Muscle layer of colon (tissue), 2 donors: Measurements from ENCODE around the gene FEM1A.
"Not testable (repeated sequence)": the region's sequence is repeated elsewhere in the genome, so short reads cannot be mapped to it uniquely, and the experiment has no call there.

Experiments
- H3K27ac ChIP-seq: one replicate; pipeline ENCODE4 v1.7.0; 2013; ENCODE audit warnings: low read depth, mild to moderate bottlenecking, low read length, moderate library complexity
- H3K27me3 ChIP-seq, 2 donors: one replicate each; pipeline ENCODE4 v1.7.0; 2013; ENCODE audit warnings: low read length in 2 of 2, mild to moderate bottlenecking in 2 of 2; ENCODE audit not compliant: insufficient read depth in 2 of 2, control insufficient read depth in 1 of 2
- H3K36me3 ChIP-seq: one replicate; pipeline ENCODE4 v1.7.0; 2013; ENCODE audit warnings: mild to moderate bottlenecking, low read length; ENCODE audit not compliant: insufficient read depth
- H3K4me1 ChIP-seq: one replicate; pipeline ENCODE4 v1.7.0; 2013; ENCODE audit warnings: mild to moderate bottlenecking, low read length; ENCODE audit not compliant: insufficient read depth
- H3K4me3 ChIP-seq, 2 donors: one replicate each; pipeline ENCODE4 v1.7.0; 2013; ENCODE audit warnings: low read length in 2 of 2, low read depth in 1 of 2, mild to moderate bottlenecking in 1 of 2, moderate library complexity in 1 of 2
- H3K9ac ChIP-seq: one replicate; pipeline ENCODE4 v1.7.0; 2013; ENCODE audit warnings: low read length
- H3K9me3 ChIP-seq: one replicate; pipeline ENCODE4 v1.7.0; 2013; ENCODE audit warnings: mild to moderate bottlenecking, low read length
- donor health status: abdominal sarcoma.
- donor health status: Adenocarcinoma of cecum.

FEM1A gene

GRCh38 chr19:4816950-4817278, 25.4 kb downstream of the FEM1A start:
- no peaks in the 10 kb centered on the region for H3K27me3 ChIP-seq
- H3K36me3 ChIP-seq, result peaks cover 21% of the 10 kb centered on the region
- H3K9me3 ChIP-seq, result no peaks in the 10 kb centered on the region
- H3K9ac ChIP-seq, result no peak overlapping the region
- H3K4me1 ChIP-seq, result peaks cover 17% of the 10 kb centered on the region
- H3K27ac ChIP-seq, result no peak overlapping the region
- no peak overlapping the region for H3K4me3 ChIP-seq

GRCh38 chr19:4817467-4818277, 26.1 kb downstream of the FEM1A start:
- no peaks in the 10 kb centered on the region for H3K9me3 ChIP-seq
- no peaks in the 10 kb centered on the region for H3K27me3 ChIP-seq
- no peak overlapping the region for H3K27ac ChIP-seq
- H3K9ac ChIP-seq, result no peak overlapping the region
- H3K4me1 ChIP-seq, result peaks cover 17% of the 10 kb centered on the region
- H3K4me3 ChIP-seq, result no peak overlapping the region
- H3K36me3 ChIP-seq, result peaks cover 21% of the 10 kb centered on the region

GRCh38 chr19:4821265-4821664, 29.7 kb downstream of the FEM1A start:
- no peaks in the 10 kb centered on the region for H3K27me3 ChIP-seq
- H3K36me3 ChIP-seq, result peaks cover 21% of the 10 kb centered on the region
- H3K9me3 ChIP-seq, result no peaks in the 10 kb centered on the region
- no peak overlapping the region for H3K4me3 ChIP-seq
- H3K9ac ChIP-seq, result no peak overlapping the region
- no peaks in the 10 kb centered on the region for H3K4me1 ChIP-seq
- H3K27ac ChIP-seq, result no peak overlapping the region

GRCh38 chr19:4822354-4822753, 30.8 kb downstream of the FEM1A start:
- H3K4me3 ChIP-seq, H3K27ac ChIP-seq, H3K4me1 ChIP-seq, H3K9me3 ChIP-seq, H3K27me3 ChIP-seq, H3K9ac ChIP-seq: not testable (repeated sequence)
- H3K36me3 ChIP-seq, result peaks cover 11% of the 10 kb centered on the region

GRCh38 chr19:4823577-4823976, 32.0 kb downstream of the FEM1A start:
- no peaks in the 10 kb centered on the region for H3K9me3 ChIP-seq
- H3K27me3 ChIP-seq, result no peaks in the 10 kb centered on the region
- no peak overlapping the region for H3K27ac ChIP-seq
- peaks cover 8% of the 10 kb centered on the region for H3K36me3 ChIP-seq
- no peak overlapping the region for H3K4me3 ChIP-seq
- H3K4me1 ChIP-seq, result no peaks in the 10 kb centered on the region
- H3K9ac ChIP-seq, result no peak overlapping the region

GRCh38 chr19:4829001-4829712, 37.6 kb downstream of the FEM1A start:
- Histone ChIP-seq H3K27me3 (no peaks in the 10 kb centered on the region), H3K4me1 (peaks cover 10% of the 10 kb centered on the region), H3K36me3 (no peaks in the 10 kb centered on the region), H3K27ac (no peak overlapping the region), H3K9me3 (no peaks in the 10 kb centered on the region), H3K4me3 (no peak overlapping the region), H3K9ac (no peak overlapping the region)

GRCh38 chr19:4830332-4830731, 38.8 kb downstream of the FEM1A start:
- peak overlapping the region; percentile 71 for H3K9ac ChIP-seq
- H3K27ac ChIP-seq, result peak overlapping the region; percentile 77
- H3K4me3 ChIP-seq, result peak overlapping the region in 1 of 2 donors; percentile 89
- no peaks in the 10 kb centered on the region for H3K36me3 ChIP-seq
- H3K9me3 ChIP-seq, result no peaks in the 10 kb centered on the region
- no peaks in the 10 kb centered on the region for H3K27me3 ChIP-seq
- peaks cover 10% of the 10 kb centered on the region for H3K4me1 ChIP-seq

GRCh38 chr19:4830768-4831265, 39.3 kb downstream of the FEM1A start:
- Histone ChIP-seq H3K4me1 (peaks cover 10% of the 10 kb centered on the region), H3K9ac (peak overlapping the region; percentile 71), H3K27me3 (no peaks in the 10 kb centered on the region), H3K27ac (peak overlapping the region; percentile 77), H3K36me3 (no peaks in the 10 kb centered on the region), H3K4me3 (peak overlapping the region; percentile 87 to 89), H3K9me3 (no peaks in the 10 kb centered on the region)

- peaks cover 10% of the 10 kb centered on the region for H3K4me1 ChIP-seq
- H3K9ac ChIP-seq, result peak within 1 kb of the TSS; percentile 71
- H3K27ac ChIP-seq, result peak within 1 kb of the TSS; percentile 77
- H3K27me3 ChIP-seq, result no peaks in the 10 kb centered on the region
- H3K36me3 ChIP-seq, result no peaks in the 10 kb centered on the region
- H3K4me3 ChIP-seq, result peak within 1 kb of the TSS; percentile 87 to 89
- no peaks in the 10 kb centered on the region for H3K9me3 ChIP-seq
These were observed 39.9 kb downstream of the FEM1A start, which contains the start of gene TICAM1 for GRCh38 chr19:4831304-4831978. TICAM1 (minus strand) TSS chr19:4831712; CDS start chr19:4818377, 13,335 bp downstream.

- not testable (repeated sequence) for H3K27me3 ChIP-seq, H3K36me3 ChIP-seq, H3K4me1 ChIP-seq, H3K9me3 ChIP-seq
- peak overlapping the region; percentile 71 for H3K9ac ChIP-seq
- peak overlapping the region; percentile 77 for H3K27ac ChIP-seq
- H3K4me3 ChIP-seq, result peak overlapping the region; percentile 87 to 89
These were observed 40.4 kb downstream of the FEM1A start for GRCh38 chr19:4831979-4832340.

- no peak overlapping the region for H3K9ac ChIP-seq
- no peaks in the 10 kb centered on the region for H3K9me3 ChIP-seq
- no peaks in the 10 kb centered on the region for H3K36me3 ChIP-seq
- H3K4me1 ChIP-seq, result peaks cover 10% of the 10 kb centered on the region
- no peaks in the 10 kb centered on the region for H3K27me3 ChIP-seq
- no peak overlapping the region for H3K4me3 ChIP-seq
- H3K27ac ChIP-seq, result no peak overlapping the region
These were observed 41.2 kb downstream of the FEM1A start for GRCh38 chr19:4832776-4833175.
